ENCODE measurements around the gene FOXP1.
A peak's percentile ranks its signal among the peaks of the same experiment; 100 is the strongest.

The FOXP1 gene

GRCh38 chr3:71583566-71584393 lies at the start of gene FOXP1:
FOXP1 (minus strand) TSS chr3:71583728; CDS start chr3:71198381, 385,347 bp downstream.
- peak; percentile 66 for DNase-seq

GRCh38 chr3:71629711-71630110 lies 46.2 kb upstream of the FOXP1 start:
- no peak for DNase-seq

GRCh38 chr3:71629289-71629688 lies 45.8 kb upstream of the FOXP1 start:
- DNase-seq = no peak

- DNase-seq = no peak
These were observed 45.0 kb upstream of the FOXP1 start for GRCh38 chr3:71628522-71628921.

- DNase-seq = no peak
These were observed 42.1 kb upstream of the FOXP1 start for GRCh38 chr3:71625676-71626075.

GRCh38 chr3:71621825-71622537 lies 38.5 kb upstream of the FOXP1 start:
- no peak for DNase-seq

- no peak for DNase-seq
These were observed 35.0 kb upstream of the FOXP1 start for GRCh38 chr3:71618538-71618937.

GRCh38 chr3:71616571-71617021 lies 33.1 kb upstream of the FOXP1 start:
- DNase-seq = no peak

- DNase-seq = no peak
These were observed 31.3 kb upstream of the FOXP1 start for GRCh38 chr3:71614869-71615268.

GRCh38 chr3:71614426-71614825 lies 30.9 kb upstream of the FOXP1 start:
- DNase-seq = no peak

GRCh38 chr3:71611099-71611498 lies 27.6 kb upstream of the FOXP1 start:
- no peak for DNase-seq

- no peak for DNase-seq
These were observed 23.8 kb upstream of the FOXP1 start for GRCh38 chr3:71607364-71607763.

- no peak for DNase-seq
These were observed 23.1 kb upstream of the FOXP1 start for GRCh38 chr3:71606582-71606981.

- no peak for DNase-seq
These were observed 18.7 kb upstream of the FOXP1 start for GRCh38 chr3:71602256-71602655.

- no peak for DNase-seq
These were observed 18.3 kb upstream of the FOXP1 start for GRCh38 chr3:71601811-71602210.

GRCh38 chr3:71600646-71601288 lies 17.2 kb upstream of the FOXP1 start:
- no peak for DNase-seq

- no peak for DNase-seq
These were observed 15.9 kb upstream of the FOXP1 start for GRCh38 chr3:71599416-71599815.

- no peak for DNase-seq
These were observed 14.8 kb upstream of the FOXP1 start for GRCh38 chr3:71598292-71598691.

- no peak for DNase-seq
These were observed 13.8 kb upstream of the FOXP1 start for GRCh38 chr3:71597286-71597685.

- no peak for DNase-seq
These were observed 9.6 kb upstream of the FOXP1 start for GRCh38 chr3:71593106-71593505.

- no peak for DNase-seq
These were observed 7.6 kb upstream of the FOXP1 start for GRCh38 chr3:71591101-71591500.

- peak; percentile 79 for DNase-seq
These were observed 5.6 kb upstream of the FOXP1 start for GRCh38 chr3:71589132-71589531.

GRCh38 chr3:71587958-71588357 lies 4.4 kb upstream of the FOXP1 start:
- no peak for DNase-seq

- DNase-seq = no peak
These were observed 3.3 kb upstream of the FOXP1 start for GRCh38 chr3:71586810-71587242.

All from NCI-H1105 treated with DMSO at 0.1 percent for 48 hours (cell line).